HCT116 (cell line): Measurements from ENCODE around the gene FEM1B. TPM values are rescaled to one million over a fixed set of nuclear protein-coding genes. Genes with fewer than 3 reads are reported as not detected.

Experiments used
- ATAC-seq: fragments of 200-7000 bp; cut with Tn5 transposase; 2 replicates; pipeline ENCODE4 v1.9.1; 2020; ENCODE audit warnings: mild to moderate bottlenecking, moderate library complexity
- BruUV-seq: library from RNA; stranded (reverse); fragments of 400-500 nt; replicated peaks from 2 replicates; lab custom pipeline; 2021; lab: Mats Ljungman, UMichigan
- CTCF ChIA-PET: fragments of 300-600 bp; sonication (Branson Sonifier 250); formaldehyde crosslinking; loops from one replicate; lab custom pipeline; 2021; ENCODE audit warnings: antibody characterized with exemption; lab: Charles Lee
- POLR2A ChIA-PET: fragments of 300-600, 350-600 bp; sonication (Branson Sonifier 250); formaldehyde crosslinking; loops from one replicate; lab custom pipeline; 2021; ENCODE audit warnings: antibody characterized with exemption; lab: Charles Lee
- RAD21 ChIA-PET, 2 experiments: fragments of 300-600 bp; sonication (Branson Sonifier 250); formaldehyde crosslinking; loops; one replicate each; lab custom pipeline; 2023; ENCODE audit warnings: low total read pairs in 2 of 2; ENCODE audit not compliant: uncharacterized antibody in 2 of 2, unreplicated experiment in 2 of 2, low non-redundant PET in 1 of 2; lab: Charles Lee
- DNase-seq: peaks from one replicate; pipeline ENCODE4 v3.0.0-alpha.2; 2010; ENCODE audit warnings: low read depth, low spot score
- H2AFZ ChIP-seq: fragments of 200-600 bp; shearing (Covaris generic), sonication (generic); 2 replicates; pipeline ENCODE4 v1.6.1; 2017; ENCODE audit warnings: low read depth, mixed run types, mixed read lengths, antibody characterized with exemption, low read length; ENCODE audit not compliant: poor library complexity, severe bottlenecking
- H3K27ac ChIP-seq: 2 replicates; pipeline ENCODE4 v1.5.1; 2012; ENCODE audit warnings: low read depth, low read length
- H3K27me3 ChIP-seq: fragments of 200-600 bp; sonication (generic); 2 replicates; pipeline ENCODE4 v1.6.1; 2016; ENCODE audit warnings: mixed run types, low read length, mixed read lengths; ENCODE audit not compliant: insufficient read depth
- H3K36me3 ChIP-seq, 2 experiments: fragments of 200-500 bp in 1 of 2; fragments of 200-600 bp in 1 of 2; sonication (Bioruptor generic) in 1 of 2; sonication (generic) in 1 of 2; 2 replicates each; pipeline versions ENCODE4 v1.5.1 to v1.6.1; 2014 to 2016; ENCODE audit warnings: low read length in 2 of 2, inconsistent platforms in 1 of 2, mixed read lengths in 1 of 2, mixed run types in 1 of 2; ENCODE audit not compliant: insufficient read depth in 2 of 2, control insufficient read depth in 1 of 2
- H3K4me1 ChIP-seq, 2 experiments: fragments of 200-600 bp in 1 of 2; sonication (generic) in 1 of 2; 2 replicates each; pipeline versions ENCODE4 v1.5.1 to v1.6.1; 2012 to 2017; ENCODE audit warnings: low read length in 2 of 2, inconsistent platforms in 1 of 2, mild to moderate bottlenecking in 1 of 2, mixed read lengths in 1 of 2, mixed run types in 1 of 2, moderate library complexity in 1 of 2; ENCODE audit not compliant: insufficient read depth in 2 of 2, control insufficient read depth in 1 of 2
- H3K4me2 ChIP-seq: fragments of 200-600 bp; sonication (generic); 2 replicates; pipeline ENCODE4 v1.6.1; 2017; ENCODE audit warnings: mixed run types, low read length, mixed read lengths
- H3K4me3 ChIP-seq, 2 experiments: fragments of 200-600 bp in 1 of 2; sonication (generic) in 1 of 2; replicated peaks in 1 of 2; 2 replicates each; pipeline ENCODE4 v1.5.1; 2011 to 2016; ENCODE audit warnings: low read length in 2 of 2, control low read depth in 1 of 2, low read depth in 1 of 2, mild to moderate bottlenecking in 1 of 2, mixed read lengths in 1 of 2, mixed run types in 1 of 2
- H3K79me2 ChIP-seq: fragments of 200-600 bp; sonication (generic); 2 replicates; pipeline ENCODE4 v1.6.1; 2017; ENCODE audit warnings: mild to moderate bottlenecking, mixed run types, low read length, moderate library complexity, mixed read lengths; ENCODE audit not compliant: insufficient read depth
- H3K9ac ChIP-seq: fragments of 200-600 bp; sonication (generic); 2 replicates; pipeline ENCODE4 v1.6.1; 2016; ENCODE audit warnings: low read length, mixed read lengths
- H3K9me2 ChIP-seq: fragments of 200-600 bp; sonication (generic), shearing (Covaris generic); 2 replicates; pipeline ENCODE4 v1.6.1; 2017; ENCODE audit warnings: mixed run types, mild to moderate bottlenecking, moderate library complexity; ENCODE audit not compliant: insufficient read depth
- H3K9me3 ChIP-seq, 2 experiments: fragments of 200-500 bp in 1 of 2; fragments of 200-600 bp in 1 of 2; sonication (Bioruptor generic) in 1 of 2; sonication (generic) in 1 of 2; 2 replicates each; pipeline ENCODE4 v1.6.1; 2014 to 2017; ENCODE audit warnings: low read length in 2 of 2, mixed read lengths in 2 of 2, inconsistent platforms in 1 of 2, low read depth in 1 of 2, mild to moderate bottlenecking in 1 of 2, mixed run types in 1 of 2, moderate library complexity in 1 of 2; ENCODE audit not compliant: control insufficient read depth in 1 of 2, insufficient read depth in 1 of 2
- H4K20me1 ChIP-seq: fragments of 200-600 bp; sonication (generic), shearing (Covaris generic); 2 replicates; pipeline ENCODE4 v1.6.1; 2017; ENCODE audit warnings: mixed run types, mild to moderate bottlenecking, moderate library complexity; ENCODE audit not compliant: insufficient read depth
- POLR2A ChIP-seq: IDR thresholded peaks from 2 replicates; pipeline ENCODE4 v1.7.0; 2011; ENCODE audit warnings: borderline replicate concordance; ENCODE audit not compliant: insufficient read depth, insufficient read length; ENCODE audit errors: extremely low read depth
- SIN3A ChIP-seq: IDR thresholded peaks from 2 replicates; pipeline ENCODE4 v1.6.1; 2012; ENCODE audit warnings: low read depth
- SP1 ChIP-seq: IDR thresholded peaks from 2 replicates; pipeline ENCODE4 v1.6.1; 2012; ENCODE audit warnings: low read depth
- SRF ChIP-seq: IDR thresholded peaks from 2 replicates; pipeline ENCODE4 v1.6.1; 2012; ENCODE audit warnings: low read depth
- intact Hi-C: fragments of 100-400 bp; cut with micrococcal nuclease; formaldehyde crosslinking; loops from 2 replicates; pipeline ENCODE4 v1.10.0; 2022
- total RNA-seq: library from RNA; stranded (reverse); gene quantifications from one replicate; pipeline ENCODE4 v1.2.1, GENCODE V29; 2021; ENCODE audit not compliant: unreplicated experiment
- TF ChIP-seq, protein P1 (sequence below), 3 experiments: fragments of 200-600 bp in 1 of 3; sonication (generic) in 1 of 3; IDR thresholded peaks in 2 of 3; conservative IDR thresholded peaks in 1 of 3; 2 replicates each; pipeline ENCODE4 v1.5.1; 2012 to 2017; ENCODE audit warnings: low read depth in 2 of 3, low read length in 2 of 3, antibody characterized with exemption in 1 of 3, borderline replicate concordance in 1 of 3, control low read depth in 1 of 3, mild to moderate bottlenecking in 1 of 3, mixed read lengths in 1 of 3, mixed run types in 1 of 3, moderate library complexity in 1 of 3; ENCODE audit not compliant: insufficient read depth in 1 of 3
- TF ChIP-seq, protein P2 (sequence below): IDR thresholded peaks from 2 replicates; pipeline ENCODE4 v1.6.1; 2011; ENCODE audit warnings: mild to moderate bottlenecking, low read length, moderate library complexity; ENCODE audit not compliant: insufficient replicate concordance; ENCODE audit errors: extremely low read depth
- TF ChIP-seq, protein P3 (sequence below): IDR thresholded peaks from 2 replicates; pipeline ENCODE4 v1.6.1; 2012

FEM1B gene
- total RNA-seq, 1 experiment from 2014 or later: 39.7 TPM

DNA sequence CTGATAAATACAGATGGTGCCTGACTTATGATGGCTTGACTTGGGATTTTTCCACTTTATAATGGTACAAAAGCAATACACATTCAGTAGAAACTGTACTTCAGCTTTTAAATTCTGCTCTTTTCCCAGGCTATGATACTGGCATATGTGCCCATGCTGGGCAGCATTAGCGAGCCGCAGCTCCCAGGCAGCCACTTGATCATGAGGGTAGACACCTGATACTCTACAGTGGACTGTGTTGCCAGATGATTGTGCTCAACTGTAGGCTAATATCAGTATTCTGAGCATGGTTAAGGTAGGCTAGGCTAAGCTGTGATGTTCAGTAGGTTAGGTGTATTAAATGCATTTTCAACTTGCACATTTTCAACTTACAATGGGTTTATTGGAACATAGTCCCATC, 17.7 kb upstream of the FEM1B start:
- Histone ChIP-seq H3K79me2 (no peaks in the 10 kb centered on the region), H3K36me3 (no peaks in the 10 kb centered on the region), H4K20me1 (no peaks in the 10 kb centered on the region), H3K27ac (no peak overlapping the region), H2AFZ (no peak overlapping the region), H3K9me3 (no peaks in the 10 kb centered on the region), H3K4me1 (no peaks in the 10 kb centered on the region), H3K4me2 (no peak overlapping the region), H3K4me3 (no peak overlapping the region), H3K27me3 (no peaks in the 10 kb centered on the region), H3K9me2 (no peaks in the 10 kb centered on the region), H3K9ac (no peak overlapping the region)
- intact Hi-C loops: no loop called here
- ChIA-PET RAD21 (no interaction called here), POLR2A (no interaction called here), CTCF (interaction anchor here (1.8 kb wide), 1 partner anchor 47 kb away, joined by 6 read pairs; no protein-coding TSS in a partner anchor)
- ATAC-seq (no peak), DNase-seq (no peak)
- TF ChIP-seq SRF (no peak), SIN3A (no peak), SP1 (no peak), POLR2A (no peak)
- TF ChIP-seq, protein P1, sequence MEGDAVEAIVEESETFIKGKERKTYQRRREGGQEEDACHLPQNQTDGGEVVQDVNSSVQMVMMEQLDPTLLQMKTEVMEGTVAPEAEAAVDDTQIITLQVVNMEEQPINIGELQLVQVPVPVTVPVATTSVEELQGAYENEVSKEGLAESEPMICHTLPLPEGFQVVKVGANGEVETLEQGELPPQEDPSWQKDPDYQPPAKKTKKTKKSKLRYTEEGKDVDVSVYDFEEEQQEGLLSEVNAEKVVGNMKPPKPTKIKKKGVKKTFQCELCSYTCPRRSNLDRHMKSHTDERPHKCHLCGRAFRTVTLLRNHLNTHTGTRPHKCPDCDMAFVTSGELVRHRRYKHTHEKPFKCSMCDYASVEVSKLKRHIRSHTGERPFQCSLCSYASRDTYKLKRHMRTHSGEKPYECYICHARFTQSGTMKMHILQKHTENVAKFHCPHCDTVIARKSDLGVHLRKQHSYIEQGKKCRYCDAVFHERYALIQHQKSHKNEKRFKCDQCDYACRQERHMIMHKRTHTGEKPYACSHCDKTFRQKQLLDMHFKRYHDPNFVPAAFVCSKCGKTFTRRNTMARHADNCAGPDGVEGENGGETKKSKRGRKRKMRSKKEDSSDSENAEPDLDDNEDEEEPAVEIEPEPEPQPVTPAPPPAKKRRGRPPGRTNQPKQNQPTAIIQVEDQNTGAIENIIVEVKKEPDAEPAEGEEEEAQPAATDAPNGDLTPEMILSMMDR (IDR thresholded peaks at IDR 0.05 in 2 of 3, conservative IDR thresholded peaks at IDR 0.05 in 1 of 3; ENCODE audit: borderline replicate concordance in 1 of 3, insufficient read depth in 1 of 3, low read depth in 2 of 3, low read length in 2 of 3): no peak
- TF ChIP-seq, protein P2, sequence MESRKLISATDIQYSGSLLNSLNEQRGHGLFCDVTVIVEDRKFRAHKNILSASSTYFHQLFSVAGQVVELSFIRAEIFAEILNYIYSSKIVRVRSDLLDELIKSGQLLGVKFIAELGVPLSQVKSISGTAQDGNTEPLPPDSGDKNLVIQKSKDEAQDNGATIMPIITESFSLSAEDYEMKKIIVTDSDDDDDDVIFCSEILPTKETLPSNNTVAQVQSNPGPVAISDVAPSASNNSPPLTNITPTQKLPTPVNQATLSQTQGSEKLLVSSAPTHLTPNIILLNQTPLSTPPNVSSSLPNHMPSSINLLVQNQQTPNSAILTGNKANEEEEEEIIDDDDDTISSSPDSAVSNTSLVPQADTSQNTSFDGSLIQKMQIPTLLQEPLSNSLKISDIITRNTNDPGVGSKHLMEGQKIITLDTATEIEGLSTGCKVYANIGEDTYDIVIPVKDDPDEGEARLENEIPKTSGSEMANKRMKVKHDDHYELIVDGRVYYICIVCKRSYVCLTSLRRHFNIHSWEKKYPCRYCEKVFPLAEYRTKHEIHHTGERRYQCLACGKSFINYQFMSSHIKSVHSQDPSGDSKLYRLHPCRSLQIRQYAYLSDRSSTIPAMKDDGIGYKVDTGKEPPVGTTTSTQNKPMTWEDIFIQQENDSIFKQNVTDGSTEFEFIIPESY: no peak
- TF ChIP-seq, protein P3, sequence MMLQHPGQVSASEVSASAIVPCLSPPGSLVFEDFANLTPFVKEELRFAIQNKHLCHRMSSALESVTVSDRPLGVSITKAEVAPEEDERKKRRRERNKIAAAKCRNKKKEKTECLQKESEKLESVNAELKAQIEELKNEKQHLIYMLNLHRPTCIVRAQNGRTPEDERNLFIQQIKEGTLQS: no peak
- no TSS peak for BruUV-seq
